Liver (tissue), 3 donors: Measurements from ENCODE around the gene POC1A.

ENCODE experiments used
- ATF3 ChIP-seq: IDR thresholded peaks from 2 replicates; pipeline ENCODE4 v1.6.1; 2016; ENCODE audit warnings: antibody characterized with exemption
- CTCF ChIP-seq: fragments of 150-350 bp; IDR thresholded peaks from 2 replicates; pipeline ENCODE4 v1.5.1; 2017; ENCODE audit warnings: improper control_type of control experiment, low read depth, low read length; ENCODE audit not compliant: missing input control
- GABPA ChIP-seq, 2 donors: IDR thresholded peaks in 1 of 2; conservative IDR thresholded peaks in 1 of 2; 2 replicates each; pipeline ENCODE4 v1.6.1; 2016; ENCODE audit warnings: antibody characterized with exemption in 2 of 2, mild to moderate bottlenecking in 1 of 2, moderate library complexity in 1 of 2
- HNF4A ChIP-seq, 2 donors: conservative IDR thresholded peaks; 2 replicates each; pipeline ENCODE4 v1.6.1; 2016; ENCODE audit warnings: antibody characterized with exemption in 2 of 2, mild to moderate bottlenecking in 2 of 2
- MAX ChIP-seq: IDR thresholded peaks from 2 replicates; pipeline ENCODE4 v1.6.1; 2016; ENCODE audit warnings: antibody characterized with exemption
- RAD21 ChIP-seq, 2 donors: IDR thresholded peaks; 2 replicates each; pipeline ENCODE4 v1.6.1; 2016; ENCODE audit warnings: antibody characterized with exemption in 2 of 2, mild to moderate bottlenecking in 2 of 2
- REST ChIP-seq: IDR thresholded peaks from 2 replicates; pipeline ENCODE4 v1.6.1; 2016; ENCODE audit warnings: antibody characterized with exemption, mild to moderate bottlenecking
- TAF1 ChIP-seq: conservative IDR thresholded peaks from 2 replicates; pipeline ENCODE4 v1.6.1; 2016; ENCODE audit warnings: antibody characterized with exemption, mild to moderate bottlenecking
- YY1 ChIP-seq: IDR thresholded peaks from 2 replicates; pipeline ENCODE4 v1.6.1; 2016; ENCODE audit warnings: antibody characterized with exemption, mild to moderate bottlenecking
- donor health status: healthy.
- donor health status: healthy.

GRCh38 chr3:52068055-52068571, 86.1 kb downstream of the POC1A start:
- no peak for TF ChIP-seq CTCF
- no peak for TF ChIP-seq HNF4A (conservative IDR thresholded peaks at IDR 0.05)
- no peak for TF ChIP-seq YY1
- TF ChIP-seq MAX = no peak
- no peak for TF ChIP-seq REST
- no peak for TF ChIP-seq RAD21 (IDR thresholded peaks at IDR 0.05)
- no peak for TF ChIP-seq TAF1
- no peak for TF ChIP-seq ATF3
- TF ChIP-seq GABPA (IDR thresholded peaks at IDR 0.05 in 1 of 2, conservative IDR thresholded peaks at IDR 0.05 in 1 of 2) = no peak
